ENCODE data around the gene HOXC6. TPM values are rescaled to one million over a fixed set of nuclear protein-coding genes. Genes with fewer than 3 reads are reported as not detected.
A peak's percentile ranks its signal among the peaks of the same experiment; 100 is the strongest.

Gene HOXC6
- total RNA-seq, 1 donor, result 7.2 TPM

- no peaks in the 10 kb centered on the region for H3K9me3 ChIP-seq (ENCODE audit: low read depth, low read length)
- peaks cover 16% of the 10 kb centered on the region for H3K4me1 ChIP-seq (ENCODE audit: insufficient read depth, low read length)
- no peak overlapping the region for H3K4me3 ChIP-seq (ENCODE audit: insufficient read depth, low read length)
- peaks cover 24% of the 10 kb centered on the region for H4K20me1 ChIP-seq (ENCODE audit: insufficient read depth, low read length)
- no peaks in the 10 kb centered on the region for H3K27me3 ChIP-seq (ENCODE audit: insufficient read depth, low read length)
- no peak for TF ChIP-seq CTCF (IDR thresholded peaks at IDR 0.05; ENCODE audit: extremely low read depth, low read depth, low read length)
- no peak overlapping the region for H3K4me2 ChIP-seq (ENCODE audit: insufficient read depth, low read length)
- DNase-seq (ENCODE audit: insufficient read length, low spot score, missing footprints), result no peak
- peaks cover 51% of the 10 kb centered on the region for H3K79me2 ChIP-seq (ENCODE audit: insufficient read depth, low read length)
- peaks cover 10% of the 10 kb centered on the region for H3K36me3 ChIP-seq (ENCODE audit: insufficient read depth, low read length)
- no peak overlapping the region for H3K27ac ChIP-seq (ENCODE audit: low read depth, low read length)
- H2AFZ ChIP-seq (ENCODE audit: low read length), result no peak overlapping the region
Observed at GRCh38 chr12:54031480-54031879, 3.2 kb downstream of the HOXC6 start.

- Histone ChIP-seq H3K9me3 (ENCODE audit: low read depth, low read length) (no peaks in the 10 kb centered on the region), H3K4me2 (ENCODE audit: insufficient read depth, low read length) (no peak overlapping the region), H3K79me2 (ENCODE audit: insufficient read depth, low read length) (peaks cover 46% of the 10 kb centered on the region), H3K4me3 (ENCODE audit: insufficient read depth, low read length) (no peak overlapping the region), H4K20me1 (ENCODE audit: insufficient read depth, low read length) (peaks cover 31% of the 10 kb centered on the region), H3K36me3 (ENCODE audit: insufficient read depth, low read length) (peaks cover 10% of the 10 kb centered on the region), H3K27me3 (ENCODE audit: insufficient read depth, low read length) (no peaks in the 10 kb centered on the region), H3K27ac (ENCODE audit: low read depth, low read length) (peak overlapping the region; percentile 49), H3K4me1 (ENCODE audit: insufficient read depth, low read length) (peaks cover 19% of the 10 kb centered on the region), H2AFZ (ENCODE audit: low read length) (no peak overlapping the region)
- no peak for TF ChIP-seq CTCF (IDR thresholded peaks at IDR 0.05; ENCODE audit: extremely low read depth, low read depth, low read length)
- no peak for DNase-seq (ENCODE audit: insufficient read length, low spot score, missing footprints)
Observed at GRCh38 chr12:54032086-54032619, 3.9 kb downstream of the HOXC6 start.

- Histone ChIP-seq H3K36me3 (ENCODE audit: insufficient read depth, low read length) (peaks cover 10% of the 10 kb centered on the region), H3K4me3 (ENCODE audit: insufficient read depth, low read length) (peak within 1 kb of the TSS; percentile 74), H3K27ac (ENCODE audit: low read depth, low read length) (peak within 1 kb of the TSS; percentile 49), H3K9me3 (ENCODE audit: low read depth, low read length) (no peaks in the 10 kb centered on the region), H4K20me1 (ENCODE audit: insufficient read depth, low read length) (peaks cover 35% of the 10 kb centered on the region), H3K79me2 (ENCODE audit: insufficient read depth, low read length) (peaks cover 41% of the 10 kb centered on the region), H3K4me2 (ENCODE audit: insufficient read depth, low read length) (peak within 1 kb of the TSS; percentile 88), H3K4me1 (ENCODE audit: insufficient read depth, low read length) (peaks cover 19% of the 10 kb centered on the region), H2AFZ (ENCODE audit: low read length) (peak within 1 kb of the TSS; percentile 32), H3K27me3 (ENCODE audit: insufficient read depth, low read length) (no peaks in the 10 kb centered on the region)
- peak; percentile 98 for DNase-seq (ENCODE audit: insufficient read length, low spot score, missing footprints)
- TF ChIP-seq CTCF (IDR thresholded peaks at IDR 0.05; ENCODE audit: extremely low read depth, low read depth, low read length), result peak; percentile 98
Observed at GRCh38 chr12:54032627-54033100, 4.4 kb downstream of the HOXC6 start, which contains the start of gene HOXC5. TSS of gene HOXC5 (plus strand) at chr12:54033050. CDS start at chr12:54033123, 73 bp downstream.

- Histone ChIP-seq H3K4me2 (ENCODE audit: insufficient read depth, low read length) (peak overlapping the region; percentile 88), H3K9me3 (ENCODE audit: low read depth, low read length) (no peaks in the 10 kb centered on the region), H3K4me1 (ENCODE audit: insufficient read depth, low read length) (peaks cover 20% of the 10 kb centered on the region), H3K79me2 (ENCODE audit: insufficient read depth, low read length) (peaks cover 39% of the 10 kb centered on the region), H4K20me1 (ENCODE audit: insufficient read depth, low read length) (peaks cover 42% of the 10 kb centered on the region), H3K36me3 (ENCODE audit: insufficient read depth, low read length) (peaks cover 10% of the 10 kb centered on the region), H3K27me3 (ENCODE audit: insufficient read depth, low read length) (no peaks in the 10 kb centered on the region), H3K27ac (ENCODE audit: low read depth, low read length) (peak overlapping the region; percentile 49), H2AFZ (ENCODE audit: low read length) (peak overlapping the region; percentile 32), H3K4me3 (ENCODE audit: insufficient read depth, low read length) (peak overlapping the region; percentile 74)
- no peak for TF ChIP-seq CTCF (IDR thresholded peaks at IDR 0.05; ENCODE audit: extremely low read depth, low read depth, low read length)
- peak; percentile 95 for DNase-seq (ENCODE audit: insufficient read length, low spot score, missing footprints)
Observed at GRCh38 chr12:54033106-54033979, 5.1 kb downstream of the HOXC6 start.
